A172 (cell line): ENCODE data around the gene DKK2. TPM values are rescaled to one million over a fixed set of nuclear protein-coding genes. Genes with fewer than 3 reads are reported as not detected.
"Not testable (repeated sequence)": the region's sequence is repeated elsewhere in the genome, so short reads cannot be mapped to it uniquely, and the experiment has no call there.

ENCODE experiments used
- DNase-seq: peaks from one replicate; pipeline ENCODE4 v3.0.0-alpha.2; 2015; ENCODE audit warnings: low spot score
- total RNA-seq: library from RNA; depleted of rRNA; stranded (reverse); fragments of >200 nt; shearing (Covaris generic); gene quantifications from 2 replicates; pipeline ENCODE4 v1.2.3, GENCODE V29; 2014

Gene DKK2
- total RNA-seq, 1 experiment from 2014 or later = not detected

- DNase-seq = no peak
Observed at GRCh38 chr4:106914223-106914622, 121.9 kb downstream of the DKK2 start.

GRCh38 chr4:106909486-106910188 lies 126.5 kb downstream of the DKK2 start:
- no peak for DNase-seq

GRCh38 chr4:106908049-106908448 lies 128.1 kb downstream of the DKK2 start:
- not testable (repeated sequence) for DNase-seq

GRCh38 chr4:106907216-106907615 lies 128.9 kb downstream of the DKK2 start:
- no peak for DNase-seq

- no peak for DNase-seq
Observed at GRCh38 chr4:106906728-106907127, 129.4 kb downstream of the DKK2 start.

- DNase-seq = peak; percentile 51
Observed at GRCh38 chr4:106898621-106899230, 137.4 kb downstream of the DKK2 start.

GRCh38 chr4:106893903-106894302 lies 142.2 kb downstream of the DKK2 start:
- DNase-seq = no peak

- DNase-seq = no peak
Observed at GRCh38 chr4:106893395-106893881, 142.7 kb downstream of the DKK2 start.

GRCh38 chr4:106892786-106893185 lies 143.3 kb downstream of the DKK2 start:
- DNase-seq = no peak

- DNase-seq = no peak
Observed at GRCh38 chr4:106875340-106875739, 160.8 kb downstream of the DKK2 start.
